HFFc6 (cell line): Measurements from ENCODE around the gene LMAN2. TPM values are rescaled to one million over a fixed set of nuclear protein-coding genes. Genes with fewer than 3 reads are reported as not detected.
"Not testable (repeated sequence)": the region's sequence is repeated elsewhere in the genome, so short reads cannot be mapped to it uniquely, and the experiment has no call there.

Experiments
- DNase-seq: peaks from one replicate; pipeline ENCODE4 v3.0.0-alpha.2; 2018
- H3K27ac Mint-ChIP-seq: 2 replicates; pipeline ENCODE4 v1.8.0; 2020; ENCODE audit warnings: mild to moderate bottlenecking, mixed read lengths
- H3K27me3 Mint-ChIP-seq: 2 replicates; pipeline ENCODE4 v1.8.0; 2021; ENCODE audit warnings: mild to moderate bottlenecking, moderate library complexity, mixed read lengths; ENCODE audit not compliant: insufficient read depth
- H3K36me3 Mint-ChIP-seq: 2 replicates; pipeline ENCODE4 v1.8.0; 2021; ENCODE audit warnings: low read depth, mixed read lengths
- H3K4me1 Mint-ChIP-seq: 2 replicates; pipeline ENCODE4 v1.8.0; 2020; ENCODE audit warnings: low read depth, mixed read lengths
- H3K4me3 Mint-ChIP-seq: 2 replicates; pipeline ENCODE4 v1.8.0; 2020; ENCODE audit warnings: mild to moderate bottlenecking, moderate library complexity, mixed read lengths
- H3K9me3 Mint-ChIP-seq: 2 replicates; pipeline ENCODE4 v1.8.0; 2020; ENCODE audit warnings: mild to moderate bottlenecking, mixed read lengths
- CTCF ChIP-seq: fragments of 200-600 bp; sonication (generic); IDR thresholded peaks from 2 replicates; pipeline ENCODE4 v1.5.0; 2021; ENCODE audit warnings: antibody characterized with exemption, mild to moderate bottlenecking
- total RNA-seq, 6 experiments: library from RNA; stranded (reverse); fragmentation: NEBNext Ultra II Directional; extraction: Animal tissue kit (Norgen Biotek cat#: 25700); gene quantifications; 2 replicates in 1 of 6; 3 replicates in 5 of 6; pipeline ENCODE4 v1.2.3, GENCODE V29; 2021

Gene LMAN2
- total RNA-seq, 6 experiments from 2014 or later: 153 to 169 (median 164) TPM

DNA sequence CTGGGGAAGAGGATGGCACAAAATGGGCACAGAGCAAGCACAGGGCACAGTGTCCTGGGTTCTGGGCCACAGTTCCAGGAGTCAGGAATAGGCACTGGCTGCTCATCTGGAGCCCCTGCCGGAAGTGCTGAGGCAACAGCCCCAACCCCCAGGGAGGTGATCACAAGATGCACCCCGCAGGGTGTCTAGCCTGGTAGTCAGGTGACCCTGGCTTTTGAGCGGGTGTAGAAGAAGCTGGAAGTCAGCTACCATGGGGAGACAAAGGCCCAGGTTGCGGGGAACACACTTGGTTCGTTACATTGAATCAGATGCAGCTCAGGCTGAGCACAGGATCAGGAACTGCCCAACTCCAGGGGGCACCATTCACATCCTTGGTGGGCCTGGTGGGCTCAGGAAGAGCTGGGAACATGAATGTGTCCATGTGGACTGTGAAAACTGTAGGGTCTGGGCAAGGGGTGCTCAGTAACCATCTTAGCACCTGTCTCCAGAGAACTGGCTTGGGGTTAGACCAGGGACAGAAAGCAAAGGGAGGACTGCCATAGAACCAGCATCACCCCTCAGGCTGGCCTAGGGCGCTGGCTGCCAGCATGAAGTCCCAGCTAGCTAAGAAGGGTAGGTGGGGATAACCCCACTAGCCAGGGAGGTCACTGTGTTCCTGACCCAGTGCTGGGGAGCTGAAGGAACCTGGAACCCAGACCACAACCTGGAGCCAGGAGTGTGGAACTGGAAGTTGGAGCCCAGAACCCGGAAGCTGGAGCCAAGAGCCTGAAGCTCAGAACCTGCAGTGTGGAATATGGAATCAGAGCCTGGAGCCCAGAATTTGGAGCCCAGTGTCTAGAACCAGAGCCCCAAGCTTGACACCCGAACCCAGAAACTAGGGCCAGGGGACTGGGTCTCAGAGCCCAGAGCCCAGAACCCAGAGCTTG, 26.6 kb upstream of the LMAN2 start:
- Mint-ChIP-seq H3K27ac (no peak overlapping the region), H3K36me3 (no peaks in the 10 kb centered on the region)
- peak; percentile 20; the same call in 1 of the 2 replicates for TF ChIP-seq CTCF

GRCh38 chr5:177376107-177376506, 24.6 kb upstream of the LMAN2 start:
- Mint-ChIP-seq H3K27me3 (peaks cover 15% of the 10 kb centered on the region), H3K4me1 (peaks cover 18% of the 10 kb centered on the region), H3K36me3 (no peaks in the 10 kb centered on the region), H3K27ac (no peak overlapping the region), H3K4me3 (no peak overlapping the region), H3K9me3 (no peaks in the 10 kb centered on the region)
- DNase-seq: no peak
- no peak for TF ChIP-seq CTCF

More for the DNA sequence above, 26.6 kb upstream of the LMAN2 start:
- Mint-ChIP-seq H3K27me3 (peaks cover 25% of the 10 kb centered on the region), H3K4me3 (no peak overlapping the region), H3K9me3 (no peaks in the 10 kb centered on the region), H3K4me1 (peaks cover 21% of the 10 kb centered on the region)
- no peak for DNase-seq

DNA sequence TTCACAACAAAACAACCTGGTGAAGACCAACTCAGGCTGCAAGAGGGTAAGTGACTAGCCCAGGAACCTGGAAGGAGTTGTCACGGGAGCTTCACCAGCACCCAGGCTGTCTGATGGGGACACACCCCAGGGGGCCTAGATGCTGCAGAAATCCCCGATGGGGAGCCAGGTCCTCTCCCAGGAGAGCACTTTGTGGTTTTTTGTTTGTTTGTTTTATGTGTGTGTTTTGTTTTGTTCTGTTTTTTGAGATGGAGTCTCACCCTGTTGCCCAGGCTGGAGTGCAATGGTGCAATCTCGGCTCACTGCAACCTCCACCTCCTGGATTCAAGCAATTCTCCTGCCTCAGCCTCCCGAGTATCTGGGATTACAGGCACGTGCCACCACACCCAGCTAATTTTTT, 24.0 kb upstream of the LMAN2 start:
- H3K4me1 Mint-ChIP-seq: peaks cover 15% of the 10 kb centered on the region
- H3K36me3 Mint-ChIP-seq, DNase-seq, H3K9me3 Mint-ChIP-seq, H3K27ac Mint-ChIP-seq, H3K4me3 Mint-ChIP-seq: not testable (repeated sequence)
- H3K27me3 Mint-ChIP-seq: peaks cover 13% of the 10 kb centered on the region

DNA sequence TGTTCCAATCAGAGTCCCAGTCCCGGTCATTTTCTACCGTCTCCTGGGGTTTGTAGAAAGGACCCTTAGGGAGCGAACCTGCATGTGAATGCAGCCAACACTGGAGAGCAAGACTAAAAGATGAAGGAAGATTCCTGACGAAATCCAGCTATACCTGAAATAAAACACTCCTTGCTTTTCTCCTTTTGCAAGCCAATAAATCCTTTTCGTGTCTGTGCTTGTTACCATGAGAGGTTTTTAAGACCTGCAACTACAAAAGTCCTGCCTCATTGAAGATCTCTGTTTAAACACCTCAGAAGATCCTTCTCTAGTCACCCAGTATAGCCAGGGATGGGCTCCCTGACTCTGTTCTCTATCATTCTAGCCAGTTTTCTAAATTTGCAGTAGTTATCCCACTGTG, 22.7 kb upstream of the LMAN2 start:
- Mint-ChIP-seq H3K27me3 (peaks cover 16% of the 10 kb centered on the region), H3K36me3 (no peaks in the 10 kb centered on the region; the same call in 1 of the 2 replicates), H3K9me3 (no peaks in the 10 kb centered on the region), H3K4me1 (peaks cover 4% of the 10 kb centered on the region), H3K4me3 (no peak overlapping the region), H3K27ac (no peak overlapping the region)
- no peak for DNase-seq
- no peak for TF ChIP-seq CTCF

- no peak for DNase-seq
- H3K27ac Mint-ChIP-seq: no peak overlapping the region
- H3K27me3 Mint-ChIP-seq: peaks cover 20% of the 10 kb centered on the region
- peaks cover 5% of the 10 kb centered on the region; the same call in 1 of the 2 replicates for H3K4me1 Mint-ChIP-seq
- no peak for TF ChIP-seq CTCF
- no peaks in the 10 kb centered on the region for H3K9me3 Mint-ChIP-seq
- H3K36me3 Mint-ChIP-seq: no peaks in the 10 kb centered on the region; the same call in 1 of the 2 replicates
- H3K4me3 Mint-ChIP-seq: no peak overlapping the region
These were observed 22.3 kb upstream of the LMAN2 start for GRCh38 chr5:177373806-177374205.

- Mint-ChIP-seq H3K27ac (no peak overlapping the region), H3K9me3 (no peaks in the 10 kb centered on the region), H3K4me1 (peaks cover 11% of the 10 kb centered on the region), H3K36me3 (no peaks in the 10 kb centered on the region; the same call in 1 of the 2 replicates), H3K27me3 (peaks cover 23% of the 10 kb centered on the region), H3K4me3 (no peak overlapping the region)
- DNase-seq: no peak
- no peak for TF ChIP-seq CTCF
These were observed 21.4 kb upstream of the LMAN2 start for GRCh38 chr5:177372910-177373309.
